ENCODE data around the gene PRTFDC1. TPM values are rescaled to one million over a fixed set of nuclear protein-coding genes. Genes with fewer than 3 reads are reported as not detected.

PRTFDC1 gene
- total RNA-seq, 5 donors from 2014 or later (not counting 1 experiment from before 2014, with no cell fraction given) = 0.43 to 1.5 (median 0.76) TPM

DNA sequence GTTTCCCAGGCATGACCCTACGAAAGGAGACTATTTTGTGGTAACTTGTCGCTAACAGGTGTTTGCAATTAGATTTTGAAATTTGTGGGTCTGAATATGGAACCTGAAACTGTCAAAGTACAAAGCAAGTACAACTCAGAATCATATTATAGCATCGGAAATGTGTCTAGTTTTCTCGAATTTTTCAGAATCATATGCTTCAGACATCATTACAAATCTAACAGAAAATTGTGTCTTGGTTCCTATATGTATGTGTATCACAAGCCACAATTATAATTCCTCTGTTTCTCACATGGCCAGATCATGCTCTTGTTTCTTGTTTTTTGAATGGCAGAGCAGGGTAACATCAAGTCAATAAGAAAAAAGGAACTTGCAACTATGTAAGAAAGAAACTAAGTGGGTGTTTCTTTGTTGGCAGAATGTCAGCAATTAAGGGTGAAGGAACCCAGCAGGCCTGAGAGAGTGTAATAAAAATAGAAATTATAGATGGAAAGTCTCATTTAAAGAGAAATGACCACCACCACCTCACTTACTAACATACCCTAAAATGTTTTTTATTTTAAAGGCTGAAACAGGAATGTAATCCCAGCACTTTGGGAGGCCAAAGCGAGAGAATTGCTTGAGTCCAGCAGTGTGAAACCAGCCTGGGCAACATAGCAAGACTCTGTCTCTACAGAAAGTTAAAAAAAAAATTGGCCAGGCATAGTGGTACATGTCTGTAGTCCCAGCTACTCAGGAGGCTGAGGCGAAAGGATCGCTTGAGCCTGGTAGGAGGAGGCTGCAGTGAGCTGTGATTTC, 51.3 kb downstream of the PRTFDC1 start:
- H3K27ac Mint-ChIP-seq = peak overlapping the region; percentile 53 to 81
- no peak overlapping the region for H3K4me3 Mint-ChIP-seq
- peaks cover 37 to 50% (median 40%) of the 10 kb centered on the region in 3 donors for H3K4me1 Mint-ChIP-seq

GRCh38 chr10:24899571-24899970, 52.8 kb downstream of the PRTFDC1 start:
- CTCF ChIA-PET = no interaction called here
- H3K4me1 ChIP-seq (ENCODE audit: control insufficient read depth in 1 of 2, extremely low read depth in 1 of 2, insufficient read depth in 2 of 2, low read length in 2 of 2) = peaks cover 13 to 36% of the 10 kb centered on the region in 2 experiments
- POLR2A ChIA-PET = interaction anchor here (0.5 kb wide), 2 partner anchors 1359 to 1465 kb away, joined by 3 read pairs; no protein-coding TSS in a partner anchor

More for the DNA sequence above, 51.3 kb downstream of the PRTFDC1 start:
- ChIA-PET POLR2A (interaction anchor here in 1 of 2 donors (0.7 kb wide), 1 partner anchor 267 kb away, joined by 5 read pairs; no protein-coding TSS in a partner anchor), CTCF (no interaction called here)
- no peak for ATAC-seq (replicated peaks in 1 of 4)
- Mint-ChIP-seq H3K9me3 (no peaks in the 10 kb centered on the region), H3K36me3 (peaks cover 5% of the 10 kb centered on the region), H3K27me3 (no peaks in the 10 kb centered on the region)
- no peak for DNase-seq
- Histone ChIP-seq H3K27me3 (replicated peaks in 1 of 2; ENCODE audit: control insufficient read depth in 2 of 2, extremely low read depth in 1 of 2, insufficient read depth in 2 of 2, low read length in 1 of 2) (no peaks in the 10 kb centered on the region), H3K9me3 (no peaks in the 10 kb centered on the region), H3K4me1 (ENCODE audit: control insufficient read depth in 1 of 2, extremely low read depth in 1 of 2, insufficient read depth in 2 of 2, low read length in 2 of 2) (peaks cover 8 to 24% of the 10 kb centered on the region in 2 experiments), H3K27ac (ENCODE audit: low read length) (no peak overlapping the region), H3K36me3 (ENCODE audit: control insufficient read depth in 2 of 2, extremely low read depth in 1 of 2, insufficient read depth in 1 of 2, low read length in 1 of 2) (no peaks in the 10 kb centered on the region), H3K4me3 (ENCODE audit: control insufficient read depth in 1 of 2, extremely low read depth in 1 of 2, low read length in 1 of 2) (no peak overlapping the region)
- WGBS (ENCODE audit: insufficient coverage) = 70% methylated on average over 2 of the region's 7 CpGs

GRCh38 chr10:24898501-24898900, 53.9 kb downstream of the PRTFDC1 start:
- Mint-ChIP-seq H3K9me3 (no peaks in the 10 kb centered on the region), H3K4me3 (no peak overlapping the region), H3K27me3 (no peaks in the 10 kb centered on the region), H3K36me3 (no peaks in the 10 kb centered on the region), H3K4me1 (peaks cover 56 to 76% (median 63%) of the 10 kb centered on the region in 3 donors), H3K27ac (peak overlapping the region in 1 of 2 donors; percentile 39)
- no peaks in the 10 kb centered on the region for H3K9me3 ChIP-seq
- no peak for DNase-seq
- H3K27ac ChIP-seq (ENCODE audit: low read length) = no peak overlapping the region
- WGBS (ENCODE audit: insufficient coverage) = 100% methylated on average over 1 of the region's 2 CpGs
- no peaks in the 10 kb centered on the region for H3K27me3 ChIP-seq (replicated peaks in 1 of 2; ENCODE audit: control insufficient read depth in 2 of 2, extremely low read depth in 1 of 2, insufficient read depth in 2 of 2, low read length in 1 of 2)
- POLR2A ChIA-PET = interaction anchor here in 1 of 2 donors (0.6 kb wide), 1 partner anchor 187 kb away, joined by 3 read pairs; no protein-coding TSS in a partner anchor
- peaks cover 17 to 46% of the 10 kb centered on the region in 2 experiments for H3K4me1 ChIP-seq (ENCODE audit: control insufficient read depth in 1 of 2, extremely low read depth in 1 of 2, insufficient read depth in 2 of 2, low read length in 2 of 2)
- CTCF ChIA-PET = no interaction called here
- no peaks in the 10 kb centered on the region for H3K36me3 ChIP-seq (ENCODE audit: control insufficient read depth in 2 of 2, extremely low read depth in 1 of 2, insufficient read depth in 1 of 2, low read length in 1 of 2)
- ATAC-seq (replicated peaks in 1 of 4) = no peak
- H3K4me3 ChIP-seq (ENCODE audit: control insufficient read depth in 1 of 2, extremely low read depth in 1 of 2, low read length in 1 of 2) = no peak overlapping the region

More at GRCh38 chr10:24899571-24899970, 52.8 kb downstream of the PRTFDC1 start:
- Mint-ChIP-seq H3K27me3 (no peaks in the 10 kb centered on the region), H3K4me1 (peaks cover 47 to 65% (median 52%) of the 10 kb centered on the region in 3 donors), H3K36me3 (no peaks in the 10 kb centered on the region), H3K27ac (peak overlapping the region in 1 of 2 donors; percentile 25), H3K4me3 (no peak overlapping the region), H3K9me3 (no peaks in the 10 kb centered on the region)
- H3K4me3 ChIP-seq (ENCODE audit: control insufficient read depth in 1 of 2, extremely low read depth in 1 of 2, low read length in 1 of 2) = no peak overlapping the region
- H3K27me3 ChIP-seq (replicated peaks in 1 of 2; ENCODE audit: control insufficient read depth in 2 of 2, extremely low read depth in 1 of 2, insufficient read depth in 2 of 2, low read length in 1 of 2) = no peaks in the 10 kb centered on the region
- H3K9me3 ChIP-seq = no peaks in the 10 kb centered on the region
- ATAC-seq (replicated peaks in 1 of 4) (no peak), DNase-seq (no peak)
- no peak overlapping the region for H3K27ac ChIP-seq (ENCODE audit: low read length)
- WGBS (ENCODE audit: insufficient coverage) = no CpG with 5 or more reads among the region's 2 CpGs
- H3K36me3 ChIP-seq (ENCODE audit: control insufficient read depth in 2 of 2, extremely low read depth in 1 of 2, insufficient read depth in 1 of 2, low read length in 1 of 2) = no peaks in the 10 kb centered on the region

DNA sequence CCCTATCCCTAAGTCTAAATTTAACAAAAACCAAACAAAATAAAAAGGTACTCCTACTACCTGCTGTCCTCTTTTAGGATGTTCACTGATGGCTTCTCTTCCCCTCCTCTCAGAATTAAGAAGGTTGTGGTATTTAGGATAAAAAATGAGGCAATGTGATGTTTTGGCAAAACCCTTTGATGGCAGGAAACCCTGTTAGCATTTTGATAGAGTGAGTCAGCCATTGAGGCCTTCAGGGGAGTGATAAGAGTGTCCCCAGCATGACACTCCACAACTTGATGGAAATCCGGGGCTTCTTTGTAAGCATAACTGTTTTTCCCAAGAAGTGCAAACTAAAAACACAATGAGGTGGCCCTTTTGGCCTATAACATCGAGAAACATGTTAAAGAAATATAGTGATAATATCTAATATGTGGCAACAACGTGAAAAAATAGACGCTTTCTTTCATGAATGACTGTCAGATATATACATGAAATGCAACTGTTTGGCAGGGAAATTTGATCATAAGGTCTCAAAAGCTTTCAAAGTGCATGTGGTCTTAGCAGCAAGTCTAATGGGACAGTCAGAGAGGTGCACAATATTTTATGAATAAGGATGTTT, 55.0 kb downstream of the PRTFDC1 start:
- peak in 1 of 35 experiments; percentile 32 for DNase-seq
- Mint-ChIP-seq H3K4me1 (peaks cover 57 to 74% (median 69%) of the 10 kb centered on the region in 3 donors), H3K36me3 (no peaks in the 10 kb centered on the region), H3K27ac (peak overlapping the region; percentile 76 to 83), H3K4me3 (peak overlapping the region in 1 of 3 donors; percentile 4), H3K27me3 (no peaks in the 10 kb centered on the region), H3K9me3 (no peaks in the 10 kb centered on the region)
- no peaks in the 10 kb centered on the region for H3K36me3 ChIP-seq (ENCODE audit: control insufficient read depth in 2 of 2, extremely low read depth in 1 of 2, insufficient read depth in 1 of 2, low read length in 1 of 2)
- ChIA-PET POLR2A (no interaction called here), CTCF (no interaction called here)
- no peaks in the 10 kb centered on the region for H3K27me3 ChIP-seq (replicated peaks in 1 of 2; ENCODE audit: control insufficient read depth in 2 of 2, extremely low read depth in 1 of 2, insufficient read depth in 2 of 2, low read length in 1 of 2)
- H3K9me3 ChIP-seq = no peaks in the 10 kb centered on the region
- no CpG with 5 or more reads among the region's 4 CpGs for WGBS (ENCODE audit: insufficient coverage)
- H3K4me1 ChIP-seq (ENCODE audit: control insufficient read depth in 1 of 2, extremely low read depth in 1 of 2, insufficient read depth in 2 of 2, low read length in 2 of 2) = peaks cover 17 to 46% of the 10 kb centered on the region in 2 experiments
- peak; percentile 59 to 80 (median 76) for ATAC-seq (replicated peaks in 1 of 4)
- H3K27ac ChIP-seq (ENCODE audit: low read length) = no peak overlapping the region
- no peak overlapping the region for H3K4me3 ChIP-seq (ENCODE audit: control insufficient read depth in 1 of 2, extremely low read depth in 1 of 2, low read length in 1 of 2)

DNA sequence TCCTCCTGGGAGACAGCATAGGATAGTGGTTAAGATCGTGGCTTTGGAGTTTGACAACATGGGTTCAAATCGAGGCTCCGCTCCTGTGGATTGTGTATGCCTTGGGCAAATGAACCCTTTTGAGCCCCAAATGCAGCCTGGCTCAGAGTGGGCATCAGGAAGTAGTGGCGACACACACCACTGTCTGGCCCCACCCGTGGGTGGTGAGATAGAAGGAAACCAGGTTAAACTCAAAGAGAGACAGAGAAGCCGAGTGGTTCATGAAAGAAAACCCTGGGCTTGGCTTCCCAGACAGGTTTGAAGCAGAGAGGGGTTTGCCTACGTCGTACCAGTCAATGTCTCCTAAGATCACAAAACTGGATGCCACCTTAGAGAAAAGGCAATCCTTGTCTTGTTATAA, 57.7 kb downstream of the PRTFDC1 start:
- no peaks in the 10 kb centered on the region for H3K27me3 ChIP-seq (replicated peaks in 1 of 2; ENCODE audit: control insufficient read depth in 2 of 2, extremely low read depth in 1 of 2, insufficient read depth in 2 of 2, low read length in 1 of 2)
- peak overlapping the region; percentile 10 to 13 for H3K4me3 ChIP-seq (ENCODE audit: control insufficient read depth in 1 of 2, extremely low read depth in 1 of 2, low read length in 1 of 2)
- Mint-ChIP-seq H3K9me3 (no peaks in the 10 kb centered on the region), H3K36me3 (no peaks in the 10 kb centered on the region), H3K27me3 (no peaks in the 10 kb centered on the region), H3K27ac (peak overlapping the region; percentile 94 to 99), H3K4me3 (peak overlapping the region; percentile 52 to 74 (median 70)), H3K4me1 (peaks cover 46 to 68% (median 60%) of the 10 kb centered on the region in 3 donors)
- CTCF ChIA-PET = interaction anchor here (0.6 to 1.2 kb wide), 6 partner anchors 10 to 46 kb away, joined by 3 to 6 read pairs (median 5); no protein-coding TSS in a partner anchor
- 54% methylated on average over 3 of the region's 8 CpGs for WGBS (ENCODE audit: insufficient coverage)
- H3K36me3 ChIP-seq (ENCODE audit: control insufficient read depth in 2 of 2, extremely low read depth in 1 of 2, insufficient read depth in 1 of 2, low read length in 1 of 2) = no peaks in the 10 kb centered on the region
- peak overlapping the region; percentile 71 for H3K27ac ChIP-seq (ENCODE audit: low read length)
- H3K9me3 ChIP-seq = no peaks in the 10 kb centered on the region
- peak in 26 of 35 experiments; percentile 2 to 53 (median 19) for DNase-seq
- POLR2A ChIA-PET = interaction anchor here in 1 of 2 donors (0.6 kb wide), 1 partner anchor 47 kb away, joined by 3 read pairs; no protein-coding TSS in a partner anchor
- peak; percentile 65 to 88 (median 72) for ATAC-seq (replicated peaks in 1 of 4)
- peaks cover 17 to 40% of the 10 kb centered on the region in 2 experiments for H3K4me1 ChIP-seq (ENCODE audit: control insufficient read depth in 1 of 2, extremely low read depth in 1 of 2, insufficient read depth in 2 of 2, low read length in 2 of 2)

DNA sequence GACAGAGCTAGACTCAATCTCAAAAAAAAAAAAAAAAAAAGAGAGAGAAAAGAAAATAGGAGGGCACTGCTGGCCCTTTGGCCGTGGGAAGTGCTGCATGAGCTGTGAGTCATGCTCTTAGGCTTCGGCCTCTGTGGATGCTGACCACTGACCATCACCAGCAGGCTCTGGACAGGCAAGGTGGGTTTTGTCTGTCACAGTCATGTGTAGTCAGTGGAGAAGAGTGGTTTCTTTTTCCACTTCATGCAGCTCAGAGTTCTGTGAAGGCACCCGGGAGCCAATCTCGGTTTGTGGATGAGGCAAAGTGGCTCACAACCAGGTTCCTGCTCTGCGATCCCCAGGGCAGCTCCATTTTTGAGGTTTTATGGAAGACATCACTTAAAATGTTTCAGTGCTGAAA, 58.1 kb downstream of the PRTFDC1 start:
- H3K4me1 ChIP-seq (ENCODE audit: control insufficient read depth in 1 of 2, extremely low read depth in 1 of 2, insufficient read depth in 2 of 2, low read length in 2 of 2) = peaks cover 17 to 40% of the 10 kb centered on the region in 2 experiments
- peak overlapping the region; percentile 52 to 74 (median 70) for H3K4me3 Mint-ChIP-seq

More for the DNA sequence above, 58.1 kb downstream of the PRTFDC1 start:
- H3K27ac Mint-ChIP-seq = peak overlapping the region; percentile 94 to 99
- no peaks in the 10 kb centered on the region for H3K27me3 Mint-ChIP-seq
- peaks cover 0 to 3% (median 0%) of the 10 kb centered on the region in 3 donors for H3K9me3 Mint-ChIP-seq
- Histone ChIP-seq H3K36me3 (ENCODE audit: control insufficient read depth in 2 of 2, extremely low read depth in 1 of 2, insufficient read depth in 1 of 2, low read length in 1 of 2) (no peaks in the 10 kb centered on the region), H3K4me3 (ENCODE audit: control insufficient read depth in 1 of 2, extremely low read depth in 1 of 2, low read length in 1 of 2) (peak overlapping the region; percentile 10 to 13), H3K27ac (ENCODE audit: low read length) (peak overlapping the region; percentile 71), H3K9me3 (no peaks in the 10 kb centered on the region), H3K27me3 (replicated peaks in 1 of 2; ENCODE audit: control insufficient read depth in 2 of 2, extremely low read depth in 1 of 2, insufficient read depth in 2 of 2, low read length in 1 of 2) (no peaks in the 10 kb centered on the region)
- CTCF ChIA-PET = interaction anchor here (0.5 to 1.2 kb wide), 8 partner anchors 10 to 251 kb away, joined by 3 to 8 read pairs (median 4); no protein-coding TSS in a partner anchor
- DNase-seq (peak in 1 of 35 experiments; percentile 34), ATAC-seq (replicated peaks in 1 of 4) (peak in 3 of 4 experiments; percentile 21 to 53 (median 29))
- no peaks in the 10 kb centered on the region for H3K36me3 Mint-ChIP-seq
- WGBS (ENCODE audit: insufficient coverage) = 86% methylated on average over 2 of the region's 5 CpGs
- POLR2A ChIA-PET = interaction anchor here (0.5 to 0.6 kb wide), 2 partner anchors 13 to 46 kb away, joined by 3 read pairs; no protein-coding TSS in a partner anchor
- peaks cover 50 to 71% (median 64%) of the 10 kb centered on the region in 3 donors for H3K4me1 Mint-ChIP-seq
